ENCODE data around the gene RPL18A.

Gene RPL18A

GRCh38 chr19:17871878-17872250 lies 12.2 kb downstream of the RPL18A start, which contains the start of gene SLC5A5:
Gene SLC5A5, plus strand, starts transcription at chr19:17871945. Its CDS starts 375 bp downstream, at chr19:17872320.
- no peak for TF ChIP-seq CTCF (conservative IDR thresholded peaks at IDR 0.05)
- no peak within 1 kb of the TSS for H3K27ac ChIP-seq

DNA sequence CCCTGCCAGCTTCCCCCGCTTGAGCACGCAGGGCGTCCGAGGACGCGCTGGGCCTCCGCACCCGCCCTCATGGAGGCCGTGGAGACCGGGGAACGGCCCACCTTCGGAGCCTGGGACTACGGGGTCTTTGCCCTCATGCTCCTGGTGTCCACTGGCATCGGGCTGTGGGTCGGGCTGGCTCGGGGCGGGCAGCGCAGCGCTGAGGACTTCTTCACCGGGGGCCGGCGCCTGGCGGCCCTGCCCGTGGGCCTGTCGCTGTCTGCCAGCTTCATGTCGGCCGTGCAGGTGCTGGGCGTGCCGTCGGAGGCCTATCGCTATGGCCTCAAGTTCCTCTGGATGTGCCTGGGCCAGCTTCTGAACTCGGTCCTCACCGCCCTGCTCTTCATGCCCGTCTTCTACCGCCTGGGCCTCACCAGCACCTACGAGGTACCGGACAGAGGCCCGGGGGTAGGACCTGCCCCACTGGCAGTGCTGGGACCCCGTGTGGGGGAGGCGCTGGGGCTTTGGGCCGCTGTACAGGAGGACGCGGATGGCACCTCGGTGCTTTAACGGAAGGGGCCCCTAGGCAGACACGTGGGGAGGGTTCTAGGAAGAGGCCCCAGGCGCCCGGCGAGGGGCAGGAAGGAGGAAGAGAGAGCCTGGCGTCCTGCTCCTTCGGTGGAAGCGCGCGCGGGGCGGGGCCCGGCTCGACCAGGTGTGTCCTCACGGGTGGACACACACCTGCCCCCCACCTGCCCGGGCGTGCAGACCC lies 12.7 kb downstream of the RPL18A start:
- no peak overlapping the region for H3K27ac ChIP-seq
- TF ChIP-seq CTCF (conservative IDR thresholded peaks at IDR 0.05), result no peak

- TF ChIP-seq CTCF (conservative IDR thresholded peaks at IDR 0.05), result no peak
- no peak overlapping the region; the same call in 1 of the 2 replicates for H3K27ac ChIP-seq
Measured at GRCh38 chr19:17873786-17874757, 14.4 kb downstream of the RPL18A start.

DNA sequence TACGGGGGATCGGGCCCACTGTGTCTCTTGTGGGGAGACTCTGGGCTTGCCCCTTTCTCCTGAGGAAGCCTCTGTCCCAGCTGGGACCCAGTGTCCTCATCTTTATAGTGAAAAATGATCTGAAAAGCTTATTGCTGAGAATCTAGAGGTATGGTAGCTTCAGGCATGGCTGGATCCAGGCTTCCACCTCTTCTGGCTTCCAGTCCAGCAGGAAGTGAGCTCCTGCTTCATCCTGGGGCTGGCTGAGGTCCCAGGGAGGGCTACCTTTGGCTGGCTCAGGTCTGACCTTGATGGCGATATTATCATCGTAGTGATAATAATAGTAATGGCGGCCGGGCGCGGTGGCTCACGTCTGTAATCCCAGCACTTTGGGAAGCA lies 15.0 kb downstream of the RPL18A start:
- no peak for TF ChIP-seq CTCF (conservative IDR thresholded peaks at IDR 0.05)
- no peak overlapping the region for H3K27ac ChIP-seq

DNA sequence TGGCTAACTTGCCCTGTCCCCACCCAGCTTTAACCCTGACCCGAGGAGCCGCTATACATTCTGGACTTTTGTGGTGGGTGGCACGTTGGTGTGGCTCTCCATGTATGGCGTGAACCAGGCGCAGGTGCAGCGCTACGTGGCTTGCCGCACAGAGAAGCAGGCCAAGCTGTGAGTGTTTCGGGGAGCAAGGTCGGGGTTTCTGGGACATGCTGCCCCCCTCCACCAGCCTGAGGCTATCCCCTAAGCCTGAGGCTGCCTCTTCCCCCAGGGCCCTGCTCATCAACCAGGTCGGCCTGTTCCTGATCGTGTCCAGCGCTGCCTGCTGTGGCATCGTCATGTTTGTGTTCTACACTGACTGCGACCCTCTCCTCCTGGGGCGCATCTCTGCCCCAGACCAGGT lies 18.0 kb downstream of the RPL18A start:
- no peak for TF ChIP-seq CTCF (conservative IDR thresholded peaks at IDR 0.05)
- H3K27ac ChIP-seq, result no peak overlapping the region

- no peak for TF ChIP-seq CTCF (conservative IDR thresholded peaks at IDR 0.05)
Measured at GRCh38 chr19:17879466-17879865, 19.8 kb downstream of the RPL18A start.

DNA sequence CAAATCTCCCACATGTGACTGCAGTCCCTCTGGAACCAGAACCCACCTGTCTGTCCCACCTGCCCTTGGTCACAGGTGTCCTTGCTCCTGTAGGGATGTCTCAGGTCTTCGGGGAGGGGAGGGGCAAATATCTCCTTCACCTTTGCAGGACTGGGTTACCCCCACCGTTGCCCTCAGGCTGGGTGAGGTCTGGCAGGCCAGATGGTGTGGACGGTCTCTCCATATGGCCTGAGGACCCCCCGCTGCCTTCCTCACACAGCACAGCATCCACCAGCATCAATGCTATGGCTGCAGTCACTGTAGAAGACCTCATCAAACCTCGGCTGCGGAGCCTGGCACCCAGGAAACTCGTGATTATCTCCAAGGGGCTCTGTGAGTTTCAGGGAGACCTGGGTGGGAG lies 22.0 kb downstream of the RPL18A start:
- H3K27ac ChIP-seq, result no peak overlapping the region
- no peak for TF ChIP-seq CTCF (conservative IDR thresholded peaks at IDR 0.05)

More at GRCh38 chr19:17879466-17879865, 19.8 kb downstream of the RPL18A start:
- no peak overlapping the region for H3K27ac ChIP-seq

Measured in VCaP (cell line).